T1000 (cell line): ENCODE data around the gene TMEM233.

Source experiments
- DNase-seq: peaks from one replicate; lab custom pipeline; 2025; ENCODE audit warnings: mixed read lengths; lab: John Stamatoyannopoulos, UW

TMEM233 gene

DNA sequence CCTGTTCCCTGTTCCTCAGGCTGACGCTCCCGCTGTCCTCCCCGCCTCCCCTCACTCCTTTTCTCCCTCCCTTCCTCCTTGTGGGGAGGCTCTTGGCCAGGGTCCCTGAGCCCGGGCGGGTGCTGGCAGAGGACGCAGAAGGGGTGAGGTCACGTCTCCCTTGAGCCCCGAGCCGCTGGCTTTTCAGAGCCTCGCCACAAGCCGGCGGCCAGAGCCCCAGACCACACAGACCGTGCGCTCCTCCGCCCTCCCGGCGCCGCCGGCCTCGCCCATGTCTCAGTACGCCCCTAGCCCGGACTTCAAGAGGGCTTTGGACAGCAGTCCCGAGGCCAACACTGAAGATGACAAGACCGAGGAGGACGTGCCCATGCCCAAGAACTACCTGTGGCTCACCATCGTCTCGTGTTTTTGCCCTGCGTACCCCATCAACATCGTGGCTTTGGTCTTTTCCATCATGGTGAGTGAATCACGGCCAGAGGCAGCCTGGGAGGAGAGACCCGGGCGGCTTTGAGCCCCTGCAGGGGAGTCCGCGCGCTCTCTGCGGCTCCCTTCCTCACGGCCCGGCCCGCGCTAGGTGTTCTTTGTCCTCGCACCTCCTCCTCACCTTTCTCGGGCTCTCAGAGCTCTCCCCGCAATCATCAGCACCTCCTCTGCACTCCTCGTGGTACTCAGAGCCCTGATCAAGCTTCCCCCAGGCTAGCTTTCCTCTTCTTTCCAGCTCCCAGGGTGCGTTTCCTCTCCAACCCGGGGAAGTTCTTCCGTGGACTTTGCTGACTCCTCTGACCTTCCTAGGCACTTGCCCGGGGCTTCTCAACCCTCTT is at the start of gene TMEM233:
Gene TMEM233, plus strand, starts transcription at position 197 of the 821 bp plus-strand sequence. Its CDS starts 75 bp downstream, at position 272.
- no peak for DNase-seq

DNA sequence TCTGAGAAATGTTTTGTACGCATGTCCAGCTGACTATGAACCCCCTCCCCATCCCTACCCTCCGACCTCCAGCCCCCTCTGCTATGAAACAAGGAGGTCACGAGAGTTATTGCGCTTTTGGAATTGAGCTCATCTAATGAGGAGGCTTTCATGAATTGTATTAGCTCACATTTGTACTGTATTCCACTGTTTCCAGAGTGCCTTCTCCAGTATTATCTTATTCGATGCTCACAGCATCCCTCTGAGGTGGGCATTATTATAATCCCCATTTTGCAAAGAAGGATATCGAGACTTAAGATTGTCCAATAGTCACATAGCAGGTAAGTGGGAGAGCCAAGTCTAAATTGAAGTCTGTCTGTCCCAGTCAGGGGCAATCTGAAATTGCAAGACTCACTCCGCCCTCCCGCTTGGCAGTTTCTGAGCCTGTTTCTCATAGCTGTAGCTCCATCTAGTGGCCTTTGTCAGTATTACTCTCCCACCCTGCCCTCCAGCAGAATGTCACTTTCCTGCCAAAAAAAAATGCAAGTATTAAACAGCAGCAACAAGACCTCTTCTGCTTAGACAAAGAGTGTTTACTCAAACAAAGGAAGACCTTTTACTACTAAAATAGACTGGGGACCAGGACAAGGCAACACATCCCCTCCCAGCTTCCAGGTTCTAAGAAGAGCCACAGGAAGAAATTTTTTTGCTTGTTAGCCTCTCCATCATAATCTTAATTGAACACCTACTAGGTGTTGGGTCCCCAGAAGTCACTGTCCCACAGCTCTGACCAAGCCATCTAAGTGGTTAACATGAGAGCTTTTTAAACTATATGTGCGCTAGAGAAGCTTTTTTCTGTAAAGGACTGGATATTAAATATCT is 48.6 kb upstream of the TMEM233 start:
- DNase-seq, result peak; percentile 29

GRCh38 chr12:119546340-119546739 is 47.2 kb upstream of the TMEM233 start:
- no peak for DNase-seq

DNA sequence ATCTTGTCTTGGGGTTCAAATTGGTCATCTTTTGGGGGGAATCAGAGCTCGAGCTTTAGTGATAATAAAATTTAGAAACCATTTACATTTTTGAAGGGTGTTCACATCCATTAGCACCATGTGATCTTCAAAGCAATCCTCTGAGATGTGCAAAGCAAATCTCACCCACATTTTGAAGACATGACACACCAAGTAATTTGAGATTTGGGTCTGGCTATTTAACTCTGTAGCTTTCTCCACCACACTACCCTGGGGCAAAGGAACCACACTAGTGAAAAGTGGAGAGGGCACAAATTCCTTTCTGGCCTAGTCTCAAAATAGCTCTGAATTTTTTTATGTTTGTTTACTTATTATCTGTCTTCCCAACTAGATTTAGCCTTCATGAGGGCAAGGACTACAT is 46.6 kb upstream of the TMEM233 start:
- DNase-seq, result no peak

DNA sequence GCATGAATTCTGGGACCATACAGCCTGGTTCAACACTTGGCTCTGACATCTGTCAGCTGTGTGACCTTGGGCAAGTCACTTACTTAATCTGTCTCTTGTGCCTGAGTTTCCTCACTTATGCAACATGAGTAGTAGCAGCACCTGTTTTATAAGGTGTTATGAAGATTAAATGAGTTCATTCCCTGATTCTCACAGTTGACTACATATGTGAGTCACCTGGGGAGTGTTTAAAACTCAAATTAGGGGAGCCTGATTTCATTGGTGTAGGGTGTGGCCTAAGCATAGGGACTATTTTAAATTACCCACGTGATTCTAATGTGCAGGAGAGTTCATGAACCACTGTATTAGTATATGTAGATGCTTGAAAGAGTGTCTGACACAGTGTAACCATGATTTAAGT is 36.7 kb upstream of the TMEM233 start:
- DNase-seq, result no peak

DNA sequence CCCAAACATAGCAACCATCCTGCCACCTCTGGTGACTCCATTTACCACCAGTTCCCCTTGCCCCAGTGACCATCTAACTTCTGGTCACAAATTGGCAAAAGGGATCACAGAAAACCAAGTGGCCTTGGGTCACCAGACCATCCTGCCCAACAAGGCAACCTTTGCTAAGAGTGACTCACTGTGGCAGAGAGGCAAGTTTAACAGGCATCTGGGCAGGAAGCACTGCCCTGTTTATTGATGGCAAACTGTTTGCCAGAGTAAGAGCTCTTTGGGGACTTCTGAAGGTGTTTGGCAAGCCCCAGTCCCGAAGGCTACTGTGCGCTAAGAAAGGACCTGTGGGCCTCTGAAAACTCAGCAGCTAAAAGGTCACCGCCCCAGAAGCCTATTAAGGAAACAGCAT is 28.2 kb upstream of the TMEM233 start:
- DNase-seq, result no peak

GRCh38 chr12:119570771-119571170 is 22.8 kb upstream of the TMEM233 start:
- DNase-seq, result no peak

DNA sequence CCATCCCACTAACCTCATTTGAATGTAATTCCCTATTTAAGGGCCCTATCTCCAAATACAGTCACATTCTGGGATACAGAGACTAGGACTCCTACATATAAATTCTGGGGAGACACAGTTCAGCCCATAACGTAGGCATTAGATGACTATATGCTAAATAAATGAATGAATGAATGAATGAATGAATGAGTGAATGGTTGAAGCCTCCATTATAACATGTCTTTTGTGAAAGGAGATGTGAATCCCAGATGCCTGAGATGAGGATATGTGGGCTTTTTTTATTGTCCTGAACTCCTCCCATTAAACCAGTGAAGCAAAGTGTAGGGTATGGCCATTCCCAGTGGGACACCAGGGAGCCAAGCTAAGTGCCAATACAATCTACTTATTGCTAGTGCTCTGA is 20.5 kb upstream of the TMEM233 start:
- DNase-seq, result no peak

DNA sequence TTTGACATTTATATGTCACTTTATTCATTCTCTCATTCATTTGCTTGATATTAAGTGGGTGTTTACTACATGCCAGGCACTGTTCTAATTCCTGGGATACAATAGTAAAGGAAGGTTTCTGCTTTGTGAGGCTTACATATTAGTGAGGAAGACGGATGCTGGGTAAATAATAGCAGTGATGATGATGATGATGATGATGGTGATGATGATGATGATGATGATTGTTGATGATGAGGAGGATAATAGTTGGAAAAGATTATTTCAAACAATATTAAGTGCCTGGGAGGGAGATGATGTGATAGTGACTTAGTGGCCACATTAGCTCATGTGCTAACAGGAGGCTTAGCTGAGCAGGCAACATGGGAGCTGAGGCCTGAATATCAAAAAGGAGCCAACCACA is 19.3 kb upstream of the TMEM233 start:
- DNase-seq, result no peak

- DNase-seq, result no peak
Observed at GRCh38 chr12:119576118-119576810, 17.3 kb upstream of the TMEM233 start.

GRCh38 chr12:119576915-119577314 is 16.7 kb upstream of the TMEM233 start:
- no peak for DNase-seq

GRCh38 chr12:119578112-119578511 is 15.5 kb upstream of the TMEM233 start:
- no peak for DNase-seq

GRCh38 chr12:119589097-119589496 is 4.5 kb upstream of the TMEM233 start:
- no peak for DNase-seq

DNA sequence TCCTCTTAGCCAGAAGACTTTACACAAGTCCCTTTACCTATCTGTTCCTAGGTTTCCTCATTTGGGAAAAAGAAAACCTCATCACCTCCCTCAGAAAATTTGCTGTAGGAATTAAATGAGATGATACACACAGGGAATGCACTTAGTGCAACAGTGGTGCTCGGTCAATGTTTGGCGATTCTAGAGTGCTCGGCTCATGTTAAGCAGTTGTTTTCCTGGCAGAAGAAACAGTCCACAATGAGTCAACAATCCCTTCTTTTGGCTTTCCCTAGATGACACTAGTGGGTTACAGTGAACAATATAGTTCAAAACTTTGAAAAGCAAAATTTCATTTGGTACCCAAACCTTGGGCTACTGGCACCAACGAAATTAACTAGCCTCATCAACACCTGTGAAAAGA is 3.9 kb upstream of the TMEM233 start:
- no peak for DNase-seq

DNA sequence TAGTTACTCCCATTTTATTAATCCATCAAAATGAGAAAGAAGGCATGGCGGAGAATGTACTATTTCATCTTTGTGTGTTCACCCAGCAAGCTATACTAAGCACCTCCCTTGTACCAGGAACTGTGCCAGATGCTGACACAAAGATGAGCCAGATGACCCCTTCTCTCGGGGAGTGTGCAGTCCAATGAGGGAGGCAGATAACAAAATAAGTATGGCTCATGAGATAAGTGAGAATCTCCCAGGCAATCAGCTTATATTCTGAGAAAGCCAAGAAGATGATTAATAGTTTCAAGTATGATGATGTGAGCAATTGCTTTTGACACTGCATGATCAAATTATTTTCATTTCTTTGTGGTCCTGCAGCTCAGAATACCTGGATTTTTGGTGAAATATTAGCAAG is 1.3 kb upstream of the TMEM233 start:
- no peak for DNase-seq

- no peak for DNase-seq
Observed at GRCh38 chr12:119594399-119594730, 791 bp downstream of the TMEM233 start.

GRCh38 chr12:119594772-119595445 is 1.3 kb downstream of the TMEM233 start:
- no peak for DNase-seq

- no peak for DNase-seq
Observed at GRCh38 chr12:119598159-119598558, 4.6 kb downstream of the TMEM233 start.

DNA sequence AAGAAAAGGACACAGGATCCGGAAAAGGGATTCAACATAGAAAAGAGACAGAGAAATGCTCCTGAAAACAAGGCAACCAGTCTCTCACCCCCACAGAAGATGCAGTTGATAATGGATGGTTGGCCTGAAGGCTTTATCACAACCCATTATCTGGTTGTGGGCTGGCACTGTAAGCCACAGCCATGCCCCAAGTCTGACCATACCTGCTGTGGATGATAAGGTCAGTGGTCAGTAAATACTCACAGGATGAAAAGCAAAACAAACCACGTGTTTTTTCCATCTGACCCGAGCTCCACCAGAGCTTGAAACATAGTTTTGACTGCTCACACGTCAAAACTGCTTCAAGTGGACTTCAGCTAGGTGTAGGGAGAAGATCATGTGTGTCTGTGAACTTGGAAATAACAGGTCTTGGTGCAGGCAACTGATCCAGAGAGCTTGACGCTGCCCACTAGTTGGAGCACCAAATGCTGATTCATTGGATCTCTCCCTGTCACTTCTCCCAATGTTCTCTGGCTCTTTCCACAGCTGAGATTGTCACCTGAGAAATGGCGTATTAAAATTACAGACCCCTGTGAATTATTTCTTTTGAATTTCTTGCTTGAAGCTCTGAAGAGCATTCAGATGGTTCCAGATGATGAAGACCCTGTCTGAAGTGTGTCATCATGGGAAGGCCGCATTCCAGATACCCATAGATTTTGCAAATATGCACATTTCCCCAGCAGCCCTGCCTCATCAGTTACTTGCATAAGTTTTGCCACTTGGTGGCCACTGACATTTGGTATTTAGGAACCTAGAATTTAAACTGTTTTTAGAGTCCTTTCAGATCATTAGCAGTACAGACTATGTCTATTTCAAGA is 8.5 kb downstream of the TMEM233 start:
- DNase-seq, result no peak

DNA sequence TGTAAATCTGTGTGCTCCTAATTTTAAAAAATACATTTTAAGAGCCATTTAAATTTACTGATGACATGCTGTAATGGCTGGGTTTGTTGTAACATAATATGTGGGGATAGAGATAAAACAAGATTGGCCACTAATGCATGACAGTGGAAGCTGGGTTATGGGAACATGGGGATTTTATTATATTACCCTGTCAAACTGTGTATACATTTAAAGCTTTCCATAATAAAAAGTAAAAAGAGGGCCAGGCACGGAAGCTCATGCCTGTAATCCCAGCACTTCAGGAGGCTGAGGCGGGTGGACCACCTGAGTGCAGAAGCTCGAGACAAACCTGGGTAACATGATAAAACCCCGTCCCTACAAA is 9.1 kb downstream of the TMEM233 start:
- DNase-seq, result no peak

DNA sequence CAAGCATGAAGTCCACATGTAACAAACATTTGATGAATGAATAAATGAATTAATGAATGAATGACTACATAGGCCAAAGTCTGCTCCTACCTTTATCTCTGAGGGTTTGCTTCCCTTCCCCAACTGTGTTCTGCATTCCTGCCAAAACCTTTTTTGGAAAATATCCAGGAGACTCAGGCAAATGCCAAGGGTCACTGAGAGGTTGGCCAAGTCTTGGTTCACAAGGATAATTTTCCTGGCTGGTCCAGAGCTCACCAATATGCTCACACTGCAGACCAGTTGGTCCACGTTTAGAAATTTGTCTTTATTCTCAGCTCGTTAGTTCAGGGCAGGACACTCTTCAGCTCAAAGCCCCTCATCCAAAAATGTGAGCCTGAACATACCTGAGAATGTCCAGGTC is 10.2 kb downstream of the TMEM233 start:
- DNase-seq, result no peak
